ENCODE data around the gene PLCD1.

The PLCD1 gene

GRCh38 chr3:38015485-38015884, 14.0 kb downstream of the PLCD1 start:
- no peak for TF ChIP-seq CTCF (IDR thresholded peaks at IDR 0.05; ENCODE audit: borderline replicate concordance, insufficient read depth, low read depth, low read length)
- H3K4me3 ChIP-seq (ENCODE audit: low read depth, low read length): no peak overlapping the region

- no peak for TF ChIP-seq CTCF (IDR thresholded peaks at IDR 0.05; ENCODE audit: borderline replicate concordance, insufficient read depth, low read depth, low read length)
- H3K4me3 ChIP-seq (ENCODE audit: low read depth, low read length): no peak overlapping the region
Observed at GRCh38 chr3:38011111-38011510, 18.3 kb downstream of the PLCD1 start.

- no peak overlapping the region for H3K4me3 ChIP-seq (ENCODE audit: low read depth, low read length)
- no peak for TF ChIP-seq CTCF (IDR thresholded peaks at IDR 0.05; ENCODE audit: borderline replicate concordance, insufficient read depth, low read depth, low read length)
Observed at GRCh38 chr3:38009807-38010591, 19.4 kb downstream of the PLCD1 start.

GRCh38 chr3:38008971-38009580, 20.4 kb downstream of the PLCD1 start:
- TF ChIP-seq CTCF (IDR thresholded peaks at IDR 0.05; ENCODE audit: borderline replicate concordance, insufficient read depth, low read depth, low read length): no peak
- H3K4me3 ChIP-seq (ENCODE audit: low read depth, low read length): no peak overlapping the region

GRCh38 chr3:38008191-38008701, 21.2 kb downstream of the PLCD1 start:
- no peak for TF ChIP-seq CTCF (IDR thresholded peaks at IDR 0.05; ENCODE audit: borderline replicate concordance, insufficient read depth, low read depth, low read length)
- H3K4me3 ChIP-seq (ENCODE audit: low read depth, low read length): no peak overlapping the region

GRCh38 chr3:38007754-38008090, 21.7 kb downstream of the PLCD1 start:
- no peak for TF ChIP-seq CTCF (IDR thresholded peaks at IDR 0.05; ENCODE audit: borderline replicate concordance, insufficient read depth, low read depth, low read length)
- no peak overlapping the region for H3K4me3 ChIP-seq (ENCODE audit: low read depth, low read length)

Measured in GM12875 (cell line).